HCT116 (cell line): ENCODE results near the gene PREP. TPM values are rescaled to one million over a fixed set of nuclear protein-coding genes. Genes with fewer than 3 reads are reported as not detected.

Source experiments
- ATAC-seq: fragments of 200-7000 bp; cut with Tn5 transposase; 2 replicates; pipeline ENCODE4 v1.9.1; 2020; ENCODE audit warnings: mild to moderate bottlenecking, moderate library complexity
- BruUV-seq: library from RNA; stranded (reverse); fragments of 400-500 nt; replicated peaks from 2 replicates; lab custom pipeline; 2021; lab: Mats Ljungman, UMichigan
- CTCF ChIA-PET: fragments of 300-600 bp; sonication (Branson Sonifier 250); formaldehyde crosslinking; loops from one replicate; lab custom pipeline; 2021; ENCODE audit warnings: antibody characterized with exemption; lab: Charles Lee
- POLR2A ChIA-PET: fragments of 300-600, 350-600 bp; sonication (Branson Sonifier 250); formaldehyde crosslinking; loops from one replicate; lab custom pipeline; 2021; ENCODE audit warnings: antibody characterized with exemption; lab: Charles Lee
- RAD21 ChIA-PET, 2 experiments: fragments of 300-600 bp; sonication (Branson Sonifier 250); formaldehyde crosslinking; loops; one replicate each; lab custom pipeline; 2023; ENCODE audit warnings: low total read pairs in 2 of 2; ENCODE audit not compliant: uncharacterized antibody in 2 of 2, unreplicated experiment in 2 of 2, low non-redundant PET in 1 of 2; lab: Charles Lee
- DNase-seq: peaks from one replicate; pipeline ENCODE4 v3.0.0-alpha.2; 2010; ENCODE audit warnings: low read depth, low spot score
- H2AFZ ChIP-seq: fragments of 200-600 bp; shearing (Covaris generic), sonication (generic); 2 replicates; pipeline ENCODE4 v1.6.1; 2017; ENCODE audit warnings: low read depth, mixed run types, mixed read lengths, antibody characterized with exemption, low read length; ENCODE audit not compliant: poor library complexity, severe bottlenecking
- H3K27ac ChIP-seq: 2 replicates; pipeline ENCODE4 v1.5.1; 2012; ENCODE audit warnings: low read depth, low read length
- H3K27me3 ChIP-seq: fragments of 200-600 bp; sonication (generic); 2 replicates; pipeline ENCODE4 v1.6.1; 2016; ENCODE audit warnings: mixed run types, low read length, mixed read lengths; ENCODE audit not compliant: insufficient read depth
- H3K36me3 ChIP-seq, 2 experiments: fragments of 200-500 bp in 1 of 2; fragments of 200-600 bp in 1 of 2; sonication (Bioruptor generic) in 1 of 2; sonication (generic) in 1 of 2; 2 replicates each; pipeline versions ENCODE4 v1.5.1 to v1.6.1; 2014 to 2016; ENCODE audit warnings: low read length in 2 of 2, inconsistent platforms in 1 of 2, mixed read lengths in 1 of 2, mixed run types in 1 of 2; ENCODE audit not compliant: insufficient read depth in 2 of 2, control insufficient read depth in 1 of 2
- H3K4me1 ChIP-seq, 2 experiments: fragments of 200-600 bp in 1 of 2; sonication (generic) in 1 of 2; 2 replicates each; pipeline versions ENCODE4 v1.5.1 to v1.6.1; 2012 to 2017; ENCODE audit warnings: low read length in 2 of 2, inconsistent platforms in 1 of 2, mild to moderate bottlenecking in 1 of 2, mixed read lengths in 1 of 2, mixed run types in 1 of 2, moderate library complexity in 1 of 2; ENCODE audit not compliant: insufficient read depth in 2 of 2, control insufficient read depth in 1 of 2
- H3K4me2 ChIP-seq: fragments of 200-600 bp; sonication (generic); 2 replicates; pipeline ENCODE4 v1.6.1; 2017; ENCODE audit warnings: mixed run types, low read length, mixed read lengths
- H3K4me3 ChIP-seq, 2 experiments: fragments of 200-600 bp in 1 of 2; sonication (generic) in 1 of 2; replicated peaks in 1 of 2; 2 replicates each; pipeline ENCODE4 v1.5.1; 2011 to 2016; ENCODE audit warnings: low read length in 2 of 2, control low read depth in 1 of 2, low read depth in 1 of 2, mild to moderate bottlenecking in 1 of 2, mixed read lengths in 1 of 2, mixed run types in 1 of 2
- H3K79me2 ChIP-seq: fragments of 200-600 bp; sonication (generic); 2 replicates; pipeline ENCODE4 v1.6.1; 2017; ENCODE audit warnings: mild to moderate bottlenecking, mixed run types, low read length, moderate library complexity, mixed read lengths; ENCODE audit not compliant: insufficient read depth
- H3K9ac ChIP-seq: fragments of 200-600 bp; sonication (generic); 2 replicates; pipeline ENCODE4 v1.6.1; 2016; ENCODE audit warnings: low read length, mixed read lengths
- H3K9me2 ChIP-seq: fragments of 200-600 bp; sonication (generic), shearing (Covaris generic); 2 replicates; pipeline ENCODE4 v1.6.1; 2017; ENCODE audit warnings: mixed run types, mild to moderate bottlenecking, moderate library complexity; ENCODE audit not compliant: insufficient read depth
- H3K9me3 ChIP-seq, 2 experiments: fragments of 200-500 bp in 1 of 2; fragments of 200-600 bp in 1 of 2; sonication (Bioruptor generic) in 1 of 2; sonication (generic) in 1 of 2; 2 replicates each; pipeline ENCODE4 v1.6.1; 2014 to 2017; ENCODE audit warnings: low read length in 2 of 2, mixed read lengths in 2 of 2, inconsistent platforms in 1 of 2, low read depth in 1 of 2, mild to moderate bottlenecking in 1 of 2, mixed run types in 1 of 2, moderate library complexity in 1 of 2; ENCODE audit not compliant: control insufficient read depth in 1 of 2, insufficient read depth in 1 of 2
- H4K20me1 ChIP-seq: fragments of 200-600 bp; sonication (generic), shearing (Covaris generic); 2 replicates; pipeline ENCODE4 v1.6.1; 2017; ENCODE audit warnings: mixed run types, mild to moderate bottlenecking, moderate library complexity; ENCODE audit not compliant: insufficient read depth
- ATF3 ChIP-seq: IDR thresholded peaks from 2 replicates; pipeline ENCODE4 v1.6.1; 2012
- CBX3 ChIP-seq: IDR thresholded peaks from 2 replicates; pipeline ENCODE4 v1.6.1; 2012; ENCODE audit warnings: low read depth
- CEBPB ChIP-seq: IDR thresholded peaks from 2 replicates; pipeline ENCODE4 v1.6.1; 2012; ENCODE audit warnings: low read depth
- EGR1 ChIP-seq: IDR thresholded peaks from 2 replicates; pipeline ENCODE4 v1.6.1; 2012; ENCODE audit warnings: low read depth
- EZH2 ChIP-seq: fragments of 200-600 bp; sonication (generic); IDR thresholded peaks from 2 replicates; pipeline ENCODE4 v1.6.1; 2017; ENCODE audit warnings: antibody characterized with exemption, mixed run types
- EZH2phosphoT487 ChIP-seq: fragments of 200-600 bp; IDR thresholded peaks from 2 replicates; pipeline ENCODE4 v1.6.1; 2018; ENCODE audit warnings: antibody characterized with exemption, borderline replicate concordance
- FOSL1 ChIP-seq: IDR thresholded peaks from 2 replicates; pipeline ENCODE4 v1.6.1; 2012; ENCODE audit warnings: low read depth
- MAX ChIP-seq: IDR thresholded peaks from 2 replicates; pipeline ENCODE4 v1.6.1; 2012
- POLR2A ChIP-seq: IDR thresholded peaks from 2 replicates; pipeline ENCODE4 v1.7.0; 2011; ENCODE audit warnings: borderline replicate concordance; ENCODE audit not compliant: insufficient read depth, insufficient read length; ENCODE audit errors: extremely low read depth
- RAD21 ChIP-seq: IDR thresholded peaks from 2 replicates; pipeline ENCODE4 v1.6.1; 2012; ENCODE audit warnings: low read depth, mild to moderate bottlenecking
- SIN3A ChIP-seq: IDR thresholded peaks from 2 replicates; pipeline ENCODE4 v1.6.1; 2012; ENCODE audit warnings: low read depth
- ZFX ChIP-seq: fragments of 450-650 bp; IDR thresholded peaks from 2 replicates; pipeline ENCODE4 v1.6.1; 2017
- intact Hi-C: fragments of 100-400 bp; cut with micrococcal nuclease; formaldehyde crosslinking; loops from 2 replicates; pipeline ENCODE4 v1.10.0; 2022
- total RNA-seq: library from RNA; stranded (reverse); gene quantifications from one replicate; pipeline ENCODE4 v1.2.1, GENCODE V29; 2021; ENCODE audit not compliant: unreplicated experiment
- TF ChIP-seq, protein P1 (sequence below): IDR thresholded peaks from 2 replicates; pipeline ENCODE4 v1.6.1; 2012; ENCODE audit warnings: low read depth

PREP gene
- total RNA-seq, 1 experiment from 2014 or later, result 53.5 TPM

DNA sequence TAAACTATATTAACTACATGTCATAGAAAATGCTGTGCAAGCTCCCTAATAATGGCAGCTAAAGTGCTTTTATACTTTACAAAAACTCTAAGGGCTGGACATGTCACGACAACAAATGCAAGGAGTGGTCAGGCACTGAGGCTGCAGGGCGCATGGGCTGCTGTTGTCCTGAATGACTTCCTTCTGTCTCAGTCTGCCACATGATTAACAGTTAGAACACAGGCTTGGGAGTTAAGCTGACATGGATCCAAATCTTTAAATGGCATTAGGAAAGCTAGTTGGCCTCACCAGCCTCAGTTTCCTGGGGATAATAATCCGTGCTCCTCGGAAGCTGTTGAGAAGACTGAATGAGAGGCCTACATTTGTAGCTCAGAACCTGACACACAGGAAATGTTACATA is 57.4 kb downstream of the PREP start:
- no peak overlapping the region for H3K27ac ChIP-seq
- H3K79me2 ChIP-seq, result no peaks in the 10 kb centered on the region
- H3K9me3 ChIP-seq, result no peaks in the 10 kb centered on the region
- no peak overlapping the region for H3K9ac ChIP-seq
- no peak for DNase-seq
- no peaks in the 10 kb centered on the region for H3K9me2 ChIP-seq
- no peaks in the 10 kb centered on the region for H4K20me1 ChIP-seq
- POLR2A ChIA-PET, result no interaction called here
- H3K4me1 ChIP-seq, result peaks cover 0 to 4% of the 10 kb centered on the region in 2 experiments; a peak in 1 of 4 replicates
- BruUV-seq, result no TSS peak
- H3K4me3 ChIP-seq, result no peak overlapping the region
- no peaks in the 10 kb centered on the region for H3K27me3 ChIP-seq
- TF ChIP-seq ZFX (no peak), ATF3 (no peak), RAD21 (no peak), POLR2A (no peak), SIN3A (no peak), FOSL1 (no peak), MAX (no peak), EGR1 (no peak), CBX3 (no peak), EZH2 (no peak), EZH2phosphoT487 (no peak), CEBPB (no peak)
- TF ChIP-seq, protein P1, sequence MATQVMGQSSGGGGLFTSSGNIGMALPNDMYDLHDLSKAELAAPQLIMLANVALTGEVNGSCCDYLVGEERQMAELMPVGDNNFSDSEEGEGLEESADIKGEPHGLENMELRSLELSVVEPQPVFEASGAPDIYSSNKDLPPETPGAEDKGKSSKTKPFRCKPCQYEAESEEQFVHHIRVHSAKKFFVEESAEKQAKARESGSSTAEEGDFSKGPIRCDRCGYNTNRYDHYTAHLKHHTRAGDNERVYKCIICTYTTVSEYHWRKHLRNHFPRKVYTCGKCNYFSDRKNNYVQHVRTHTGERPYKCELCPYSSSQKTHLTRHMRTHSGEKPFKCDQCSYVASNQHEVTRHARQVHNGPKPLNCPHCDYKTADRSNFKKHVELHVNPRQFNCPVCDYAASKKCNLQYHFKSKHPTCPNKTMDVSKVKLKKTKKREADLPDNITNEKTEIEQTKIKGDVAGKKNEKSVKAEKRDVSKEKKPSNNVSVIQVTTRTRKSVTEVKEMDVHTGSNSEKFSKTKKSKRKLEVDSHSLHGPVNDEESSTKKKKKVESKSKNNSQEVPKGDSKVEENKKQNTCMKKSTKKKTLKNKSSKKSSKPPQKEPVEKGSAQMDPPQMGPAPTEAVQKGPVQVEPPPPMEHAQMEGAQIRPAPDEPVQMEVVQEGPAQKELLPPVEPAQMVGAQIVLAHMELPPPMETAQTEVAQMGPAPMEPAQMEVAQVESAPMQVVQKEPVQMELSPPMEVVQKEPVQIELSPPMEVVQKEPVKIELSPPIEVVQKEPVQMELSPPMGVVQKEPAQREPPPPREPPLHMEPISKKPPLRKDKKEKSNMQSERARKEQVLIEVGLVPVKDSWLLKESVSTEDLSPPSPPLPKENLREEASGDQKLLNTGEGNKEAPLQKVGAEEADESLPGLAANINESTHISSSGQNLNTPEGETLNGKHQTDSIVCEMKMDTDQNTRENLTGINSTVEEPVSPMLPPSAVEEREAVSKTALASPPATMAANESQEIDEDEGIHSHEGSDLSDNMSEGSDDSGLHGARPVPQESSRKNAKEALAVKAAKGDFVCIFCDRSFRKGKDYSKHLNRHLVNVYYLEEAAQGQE, result no peak
- no peak overlapping the region for H2AFZ ChIP-seq
- no peak for ATAC-seq
- RAD21 ChIA-PET, result no interaction called here
- H3K4me2 ChIP-seq, result no peak overlapping the region
- peaks cover 2 to 6% of the 10 kb centered on the region in 2 experiments; a peak in 1 of 4 replicates for H3K36me3 ChIP-seq
- intact Hi-C loops, result no loop called here
- CTCF ChIA-PET, result interaction anchor here (1.2 kb wide), 1 partner anchor 18 kb away, joined by 5 read pairs; no protein-coding TSS in a partner anchor
